Mesendoderm (in vitro differentiated cells): ENCODE data around the gene FEM1B.

Experiments
- DNase-seq: peaks from one replicate; pipeline ENCODE4 v3.0.0; 2013
- H2AK5ac ChIP-seq: 2 replicates; pipeline ENCODE4 v1.6.1; 2013; ENCODE audit warnings: low read length, inconsistent platforms
- H2BK120ac ChIP-seq: 2 replicates; pipeline ENCODE4 v1.6.1; 2013; ENCODE audit warnings: low read depth, mild to moderate bottlenecking, low read length, moderate library complexity, mixed read lengths
- H2BK15ac ChIP-seq: replicated peaks from 2 replicates; pipeline ENCODE4 v1.6.1; 2013; ENCODE audit warnings: low read depth, mild to moderate bottlenecking, moderate library complexity
- H2BK5ac ChIP-seq: 2 replicates; pipeline ENCODE4 v1.6.1; 2013; ENCODE audit warnings: low read length, inconsistent platforms
- H3K18ac ChIP-seq: 2 replicates; pipeline ENCODE4 v1.6.1; 2013; ENCODE audit warnings: mild to moderate bottlenecking, low read length, mixed read lengths
- H3K23ac ChIP-seq: one replicate; pipeline ENCODE4 v1.6.1; 2013; ENCODE audit warnings: low read length
- H3K27ac ChIP-seq: 2 replicates; pipeline ENCODE4 v1.5.1; 2013; ENCODE audit warnings: low read depth, mild to moderate bottlenecking, inconsistent platforms, low read length, moderate library complexity
- H3K27me3 ChIP-seq: 2 replicates; pipeline ENCODE4 v1.6.1; 2013; ENCODE audit warnings: low read length, control low read depth, mild to moderate bottlenecking, inconsistent platforms; ENCODE audit not compliant: insufficient read depth, poor library complexity
- H3K36me3 ChIP-seq: 2 replicates; pipeline ENCODE4 v1.6.1; 2013; ENCODE audit warnings: low read length, inconsistent platforms; ENCODE audit not compliant: control insufficient read depth, insufficient read depth
- H3K4ac ChIP-seq: one replicate; pipeline ENCODE4 v1.6.1; 2013; ENCODE audit warnings: low read depth, mild to moderate bottlenecking, low read length, moderate library complexity
- H3K4me1 ChIP-seq: 2 replicates; pipeline ENCODE4 v1.6.1; 2013; ENCODE audit warnings: low read depth, low read length, inconsistent platforms; ENCODE audit not compliant: control insufficient read depth
- H3K4me2 ChIP-seq: 2 replicates; pipeline ENCODE4 v1.6.1; 2013; ENCODE audit warnings: low read length
- H3K4me3 ChIP-seq: 2 replicates; pipeline ENCODE4 v1.5.1; 2013; ENCODE audit warnings: mild to moderate bottlenecking, low read length
- H3K56ac ChIP-seq: one replicate; pipeline ENCODE4 v1.6.1; 2013; ENCODE audit warnings: low read length
- H3K79me1 ChIP-seq: 2 replicates; pipeline ENCODE4 v1.6.1; 2013; ENCODE audit warnings: low read length, inconsistent platforms
- H3K79me2 ChIP-seq: 2 replicates; pipeline ENCODE4 v1.6.1; 2013; ENCODE audit warnings: mild to moderate bottlenecking, low read length; ENCODE audit not compliant: control insufficient read depth, insufficient read depth
- H3K9ac ChIP-seq: 2 replicates; pipeline ENCODE4 v1.6.1; 2013; ENCODE audit warnings: low read length, inconsistent platforms
- H4K5ac ChIP-seq: one replicate; pipeline ENCODE4 v1.6.1; 2013; ENCODE audit warnings: low read length
- H4K8ac ChIP-seq: one replicate; pipeline ENCODE4 v1.6.1; 2013; ENCODE audit warnings: low read depth, mild to moderate bottlenecking, control low read depth, low read length, moderate library complexity
- WGBS: extraction: QIAGEN DNeasy Blood & Tissue Kit; methylation state at CpG from one replicate; pipeline ENCODE4 v1.1.7; 2013; ENCODE audit warnings: low lambda C conversion rate, missing lambda C conversion rate; ENCODE audit not compliant: insufficient coverage; ENCODE audit errors: extremely low coverage; 5-methylcytosine and 5-hydroxymethylcytosine counted together

FEM1B gene

DNA sequence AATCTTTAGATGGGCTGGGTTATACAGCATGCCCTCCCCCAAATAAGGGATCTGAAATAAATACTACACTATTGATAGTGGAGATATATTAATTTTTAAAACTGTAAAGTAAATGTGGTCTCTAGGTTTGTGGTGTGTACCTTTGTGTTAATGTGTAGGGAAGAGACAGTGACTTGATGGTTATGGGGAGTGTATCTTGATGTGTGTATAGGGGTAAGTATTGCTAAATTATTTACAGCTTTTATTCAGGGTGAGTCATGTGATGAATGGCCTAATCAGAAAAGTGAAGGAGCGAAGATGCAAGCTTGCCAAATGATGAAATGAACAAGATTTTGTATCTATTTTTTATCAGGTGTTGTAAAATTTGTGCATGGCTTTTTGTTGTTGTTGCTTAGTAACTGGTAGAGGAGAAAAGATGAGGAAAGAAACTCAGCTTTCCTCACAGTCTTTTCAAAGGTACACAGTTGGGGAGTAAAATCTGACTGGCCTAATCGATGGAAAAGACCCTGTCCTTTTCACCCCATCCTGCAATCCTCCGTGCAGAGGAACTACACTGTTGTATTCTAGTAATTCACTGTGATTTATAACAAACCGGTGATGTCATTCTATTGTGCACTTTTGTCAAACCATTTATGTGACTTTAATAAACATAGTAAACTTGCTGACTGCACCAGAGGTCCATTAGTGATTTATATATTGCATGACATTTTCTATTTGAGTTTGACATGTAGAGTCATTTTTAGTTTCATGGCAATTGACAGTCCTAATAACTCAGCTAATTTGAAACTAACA is 17.7 kb downstream of the FEM1B start:
- H3K79me2 ChIP-seq, result peaks cover 7% of the 10 kb centered on the region
- H4K5ac ChIP-seq, result no peak overlapping the region
- peaks cover 2% of the 10 kb centered on the region for H3K79me1 ChIP-seq
- no peak overlapping the region for H2BK15ac ChIP-seq
- no peak overlapping the region for H3K18ac ChIP-seq
- no peak overlapping the region for H3K23ac ChIP-seq
- no peaks in the 10 kb centered on the region for H3K4me1 ChIP-seq
- H2BK120ac ChIP-seq, result no peak overlapping the region
- no peak overlapping the region for H3K4me2 ChIP-seq
- WGBS, result no CpG with 5 or more reads among the region's 4 CpGs
- DNase-seq, result no peak
- no peak overlapping the region for H3K9ac ChIP-seq
- no peak overlapping the region for H3K56ac ChIP-seq
- H3K4me3 ChIP-seq, result no peak overlapping the region
- H3K4ac ChIP-seq, result no peak overlapping the region
- no peaks in the 10 kb centered on the region for H3K36me3 ChIP-seq
- no peak overlapping the region for H3K27ac ChIP-seq
- H2AK5ac ChIP-seq, result no peak overlapping the region
- no peak overlapping the region for H4K8ac ChIP-seq
- H2BK5ac ChIP-seq, result no peak overlapping the region
- H3K27me3 ChIP-seq, result no peaks in the 10 kb centered on the region

DNA sequence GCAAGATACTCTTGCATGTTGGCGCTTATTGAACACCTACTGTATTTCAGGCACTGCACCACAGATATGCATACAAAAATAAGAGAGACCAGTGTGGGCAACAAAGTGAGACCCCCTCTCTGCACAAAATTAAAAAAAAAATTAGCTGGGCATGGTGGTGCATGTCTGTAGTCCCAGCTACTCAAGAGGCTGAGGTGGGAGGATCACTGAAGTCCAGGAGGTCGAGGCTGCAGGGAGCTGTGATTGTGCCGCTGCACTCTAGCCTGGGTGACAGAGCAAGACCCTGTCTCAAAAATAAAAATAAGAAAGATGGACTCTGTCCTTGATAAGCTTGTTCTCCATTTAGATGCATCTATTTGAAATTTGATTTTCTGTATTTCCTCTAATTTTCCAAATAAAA is 20.8 kb downstream of the FEM1B start:
- Histone ChIP-seq H3K56ac (no peak overlapping the region), H3K9ac (no peak overlapping the region), H3K4me1 (no peaks in the 10 kb centered on the region), H3K18ac (no peak overlapping the region), H2BK5ac (no peak overlapping the region), H2BK120ac (no peak overlapping the region), H3K4me2 (no peak overlapping the region), H3K79me1 (no peaks in the 10 kb centered on the region), H3K4ac (no peak overlapping the region), H3K4me3 (no peak overlapping the region), H4K8ac (no peak overlapping the region), H2BK15ac (no peak overlapping the region), H3K27ac (no peak overlapping the region), H3K27me3 (no peaks in the 10 kb centered on the region), H3K79me2 (no peaks in the 10 kb centered on the region), H3K36me3 (no peaks in the 10 kb centered on the region), H2AK5ac (no peak overlapping the region), H4K5ac (no peak overlapping the region), H3K23ac (no peak overlapping the region)
- DNase-seq, result no peak
- no CpG with 5 or more reads among the region's 3 CpGs for WGBS

DNA sequence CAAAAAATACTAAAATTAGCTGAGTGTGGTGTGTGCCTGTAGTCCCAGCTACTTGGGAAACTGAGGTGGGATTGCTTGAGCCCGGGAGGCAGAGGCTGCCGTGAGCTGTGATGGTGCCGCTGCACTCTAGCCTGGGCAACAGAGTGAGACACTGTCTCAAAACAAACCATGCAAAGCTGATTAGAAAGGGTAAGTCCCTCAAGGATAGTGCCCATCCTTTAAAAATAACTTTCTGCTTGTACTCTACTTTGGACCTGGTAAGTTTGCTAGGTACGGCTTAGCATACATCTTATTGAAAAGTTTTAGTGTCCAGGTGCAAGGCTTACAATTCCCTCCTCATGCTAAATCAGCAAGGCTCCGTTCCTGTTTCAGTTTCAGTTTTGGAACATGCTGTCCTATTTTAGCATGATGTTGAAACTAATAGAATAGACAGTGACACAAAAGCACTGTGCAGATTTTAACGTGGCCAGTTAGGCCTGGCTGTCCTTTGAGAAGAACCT is 21.4 kb downstream of the FEM1B start:
- Histone ChIP-seq H4K8ac (no peak overlapping the region), H3K4me1 (no peaks in the 10 kb centered on the region), H3K79me2 (no peaks in the 10 kb centered on the region), H2BK5ac (no peak overlapping the region), H3K4ac (no peak overlapping the region), H3K56ac (no peak overlapping the region), H3K79me1 (no peaks in the 10 kb centered on the region), H3K4me3 (no peak overlapping the region), H2BK15ac (no peak overlapping the region), H3K27me3 (no peaks in the 10 kb centered on the region), H3K9ac (no peak overlapping the region), H3K36me3 (no peaks in the 10 kb centered on the region), H3K18ac (no peak overlapping the region), H4K5ac (no peak overlapping the region), H2BK120ac (no peak overlapping the region), H3K4me2 (no peak overlapping the region), H2AK5ac (no peak overlapping the region), H3K27ac (no peak overlapping the region), H3K23ac (no peak overlapping the region)
- DNase-seq, result no peak
- no CpG with 5 or more reads among the region's 6 CpGs for WGBS

DNA sequence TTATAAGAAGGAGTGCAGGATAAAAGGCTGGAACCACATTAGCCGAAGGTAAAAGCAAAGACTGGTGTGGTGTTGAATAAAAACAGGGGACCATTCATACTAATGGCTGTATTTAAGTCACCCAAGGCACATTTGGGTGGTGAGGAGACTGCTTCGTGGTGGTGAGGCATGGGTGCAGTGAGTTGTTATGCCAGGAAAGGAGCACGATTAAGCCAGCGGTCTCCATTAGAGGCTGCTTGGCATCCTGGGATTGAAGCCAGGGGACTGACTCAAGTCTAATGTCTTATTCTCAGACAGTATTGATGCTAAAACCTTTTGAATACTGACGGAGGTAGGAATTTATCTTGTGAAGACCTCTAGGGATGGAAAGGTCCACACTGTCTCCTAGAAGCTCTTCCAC is 21.9 kb downstream of the FEM1B start:
- no peak overlapping the region for H2BK15ac ChIP-seq
- H4K8ac ChIP-seq, result no peak overlapping the region
- no peak overlapping the region for H3K4ac ChIP-seq
- no peak overlapping the region for H3K9ac ChIP-seq
- no peak overlapping the region for H3K4me3 ChIP-seq
- H3K79me2 ChIP-seq, result no peaks in the 10 kb centered on the region
- H2BK120ac ChIP-seq, result no peak overlapping the region
- H3K27ac ChIP-seq, result no peak overlapping the region
- WGBS, result no CpG with 5 or more reads among the region's 5 CpGs
- H3K79me1 ChIP-seq, result no peaks in the 10 kb centered on the region
- H3K4me2 ChIP-seq, result no peak overlapping the region
- no peak for DNase-seq
- no peak overlapping the region for H4K5ac ChIP-seq
- H2AK5ac ChIP-seq, result no peak overlapping the region
- no peak overlapping the region for H3K56ac ChIP-seq
- H2BK5ac ChIP-seq, result no peak overlapping the region
- peaks cover 2% of the 10 kb centered on the region for H3K4me1 ChIP-seq
- H3K27me3 ChIP-seq, result no peaks in the 10 kb centered on the region
- H3K36me3 ChIP-seq, result no peaks in the 10 kb centered on the region
- H3K23ac ChIP-seq, result no peak overlapping the region
- no peak overlapping the region for H3K18ac ChIP-seq

DNA sequence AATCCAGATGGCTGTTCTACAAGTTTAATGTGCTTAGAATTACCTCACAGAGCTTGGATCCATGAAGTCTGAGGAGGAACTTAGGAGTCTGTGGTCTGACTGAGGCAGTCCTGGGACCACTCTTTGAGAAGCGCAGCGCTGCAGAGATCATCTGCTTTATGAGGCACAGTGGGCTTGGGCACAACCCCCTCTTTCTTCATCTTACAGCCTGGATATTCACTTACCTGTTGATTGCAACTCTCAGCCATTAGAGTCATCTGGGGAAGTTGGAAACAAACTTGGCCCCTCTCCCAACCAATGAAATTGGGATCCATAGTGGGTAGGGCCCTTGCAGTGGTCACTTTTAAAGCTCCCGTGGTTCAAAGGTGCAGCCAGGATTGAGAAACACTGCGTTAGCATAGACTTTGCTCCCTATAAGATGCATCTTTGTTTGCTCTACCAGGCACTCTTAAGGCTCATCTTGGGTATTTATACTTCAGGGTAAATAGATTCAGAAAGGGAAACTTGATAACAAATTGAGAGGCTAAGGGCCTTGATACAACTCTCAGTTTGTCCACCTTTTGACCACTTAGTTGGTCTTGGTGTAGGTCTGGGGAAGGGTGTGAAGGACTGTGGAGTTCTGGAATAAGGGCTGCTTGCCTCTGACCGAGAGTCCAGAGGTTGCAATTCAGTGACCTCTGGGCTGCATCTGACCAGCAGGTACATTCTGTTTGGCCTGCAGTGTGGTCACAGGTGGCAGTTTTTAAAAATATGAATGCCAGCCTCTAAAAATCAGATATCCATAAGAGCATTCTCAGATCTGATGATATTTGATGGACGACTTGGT is 22.8 kb downstream of the FEM1B start:
- Histone ChIP-seq H3K4me1 (peaks cover 7% of the 10 kb centered on the region), H2AK5ac (no peak overlapping the region), H3K27me3 (no peaks in the 10 kb centered on the region), H4K5ac (no peak overlapping the region), H3K18ac (no peak overlapping the region), H2BK5ac (no peak overlapping the region), H2BK120ac (no peak overlapping the region), H3K27ac (no peak overlapping the region), H3K23ac (no peak overlapping the region), H3K9ac (no peak overlapping the region), H3K79me1 (no peaks in the 10 kb centered on the region), H3K36me3 (no peaks in the 10 kb centered on the region), H4K8ac (no peak overlapping the region), H3K4ac (no peak overlapping the region), H3K56ac (no peak overlapping the region), H3K79me2 (no peaks in the 10 kb centered on the region), H2BK15ac (no peak overlapping the region), H3K4me3 (no peak overlapping the region), H3K4me2 (no peak overlapping the region)
- WGBS, result no CpG with 5 or more reads among the region's 6 CpGs
- no peak for DNase-seq
